ENCODE data around the gene TNS3.

TNS3 gene

DNA sequence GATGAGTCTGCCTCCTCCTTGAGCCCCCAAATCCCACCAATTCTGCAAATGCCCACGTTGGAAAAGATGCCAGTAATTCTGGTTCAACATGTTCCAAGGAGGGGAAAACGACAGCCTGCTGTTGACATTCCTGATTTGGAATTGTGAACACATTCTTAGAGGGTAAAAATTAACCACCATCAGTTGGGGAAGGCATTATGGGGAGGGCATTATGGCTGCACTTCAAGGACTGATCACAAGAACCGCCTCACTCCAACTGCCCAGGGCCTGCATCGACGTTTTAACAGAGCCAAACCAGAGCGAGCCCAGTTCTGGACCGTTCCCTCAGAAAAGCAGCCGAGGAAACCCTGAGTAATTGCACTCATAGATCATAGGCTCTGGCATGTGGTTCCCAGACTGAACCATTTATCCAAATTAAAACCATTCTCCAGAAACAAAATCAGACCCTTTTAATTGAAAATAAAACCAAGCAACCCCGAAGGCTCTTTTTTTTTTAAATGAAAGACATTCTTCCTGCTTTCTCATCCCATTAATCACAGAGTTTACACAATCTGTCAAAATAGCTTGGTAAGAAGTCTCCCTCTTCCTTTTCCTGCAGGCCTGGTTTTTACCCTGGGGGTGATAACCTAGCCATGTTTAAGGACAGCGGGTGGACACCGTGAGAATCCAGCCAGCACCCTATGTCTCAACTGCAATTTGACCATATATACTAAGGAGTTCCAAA is 8.0 kb downstream of the TNS3 start:
- DNase-seq (ENCODE audit: low read depth) = no peak
- TF ChIP-seq, protein P1, sequence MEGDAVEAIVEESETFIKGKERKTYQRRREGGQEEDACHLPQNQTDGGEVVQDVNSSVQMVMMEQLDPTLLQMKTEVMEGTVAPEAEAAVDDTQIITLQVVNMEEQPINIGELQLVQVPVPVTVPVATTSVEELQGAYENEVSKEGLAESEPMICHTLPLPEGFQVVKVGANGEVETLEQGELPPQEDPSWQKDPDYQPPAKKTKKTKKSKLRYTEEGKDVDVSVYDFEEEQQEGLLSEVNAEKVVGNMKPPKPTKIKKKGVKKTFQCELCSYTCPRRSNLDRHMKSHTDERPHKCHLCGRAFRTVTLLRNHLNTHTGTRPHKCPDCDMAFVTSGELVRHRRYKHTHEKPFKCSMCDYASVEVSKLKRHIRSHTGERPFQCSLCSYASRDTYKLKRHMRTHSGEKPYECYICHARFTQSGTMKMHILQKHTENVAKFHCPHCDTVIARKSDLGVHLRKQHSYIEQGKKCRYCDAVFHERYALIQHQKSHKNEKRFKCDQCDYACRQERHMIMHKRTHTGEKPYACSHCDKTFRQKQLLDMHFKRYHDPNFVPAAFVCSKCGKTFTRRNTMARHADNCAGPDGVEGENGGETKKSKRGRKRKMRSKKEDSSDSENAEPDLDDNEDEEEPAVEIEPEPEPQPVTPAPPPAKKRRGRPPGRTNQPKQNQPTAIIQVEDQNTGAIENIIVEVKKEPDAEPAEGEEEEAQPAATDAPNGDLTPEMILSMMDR (IDR thresholded peaks at IDR 0.05; ENCODE audit: low read depth, low read length, missing control alignments) = no peak
- H3K4me3 ChIP-seq (ENCODE audit: low read depth, low read length) = no peak overlapping the region

DNA sequence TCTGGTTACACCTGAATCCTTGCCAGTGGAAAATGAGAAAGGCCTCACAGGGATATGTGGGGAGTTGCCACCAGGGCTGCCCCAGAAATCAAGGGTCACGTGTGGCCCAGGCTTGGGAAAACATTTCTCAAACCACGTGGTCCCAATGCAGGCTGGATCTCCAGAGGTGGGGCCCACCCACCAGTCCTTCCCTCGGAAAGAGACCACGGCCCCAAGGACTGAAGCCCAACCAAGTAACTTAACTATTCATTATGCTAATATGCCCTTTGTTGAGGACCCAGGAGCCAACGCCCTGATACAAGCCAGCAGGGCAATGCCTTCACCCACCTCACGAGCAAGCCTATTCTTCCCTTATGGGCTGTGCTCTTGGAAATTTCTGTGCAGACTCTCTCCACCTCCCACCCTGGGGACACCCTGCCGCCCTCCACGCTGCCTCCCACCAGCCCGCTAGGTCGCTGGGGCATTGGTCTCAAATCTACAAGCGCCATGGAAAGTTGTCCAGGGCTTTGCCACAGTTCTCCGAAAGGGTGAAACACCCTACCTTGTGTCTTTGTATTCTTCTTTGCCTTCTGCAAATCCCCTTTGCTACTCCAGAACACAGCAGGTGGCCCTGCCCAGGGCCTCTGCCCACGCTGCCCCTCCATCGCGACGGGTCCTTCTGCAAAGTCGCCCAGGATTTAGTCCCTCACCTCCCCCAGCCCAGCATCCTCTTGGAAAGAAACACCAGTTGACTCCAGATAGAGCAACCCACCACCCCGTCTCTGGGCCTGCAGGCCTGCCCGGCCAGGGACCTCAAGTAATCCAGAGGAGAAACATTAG is 8.8 kb downstream of the TNS3 start:
- TF ChIP-seq, protein P1 (IDR thresholded peaks at IDR 0.05; ENCODE audit: low read depth, low read length, missing control alignments) = no peak
- no peak overlapping the region for H3K4me3 ChIP-seq (ENCODE audit: low read depth, low read length)
- no peak for DNase-seq (ENCODE audit: low read depth)

DNA sequence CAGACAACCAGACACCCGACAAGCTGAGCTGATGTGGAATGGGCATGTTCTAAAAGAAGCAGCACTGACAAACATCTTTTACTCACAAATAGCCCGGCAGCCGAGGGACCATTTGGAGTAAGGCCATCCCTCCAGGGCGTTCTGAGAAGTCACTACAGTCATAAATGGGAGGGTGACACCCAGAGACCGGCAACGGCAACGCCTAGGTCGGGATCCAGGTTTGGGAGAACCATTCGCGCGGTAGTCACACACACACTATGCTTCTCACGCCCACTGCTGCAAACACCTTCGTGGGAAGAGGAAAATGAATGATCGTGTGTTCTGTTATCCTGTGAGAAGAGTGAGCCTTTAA is 9.8 kb downstream of the TNS3 start:
- H3K4me3 ChIP-seq (ENCODE audit: low read depth, low read length) = no peak overlapping the region
- no peak for DNase-seq (ENCODE audit: low read depth)
- TF ChIP-seq, protein P1 (IDR thresholded peaks at IDR 0.05; ENCODE audit: low read depth, low read length, missing control alignments) = no peak

DNA sequence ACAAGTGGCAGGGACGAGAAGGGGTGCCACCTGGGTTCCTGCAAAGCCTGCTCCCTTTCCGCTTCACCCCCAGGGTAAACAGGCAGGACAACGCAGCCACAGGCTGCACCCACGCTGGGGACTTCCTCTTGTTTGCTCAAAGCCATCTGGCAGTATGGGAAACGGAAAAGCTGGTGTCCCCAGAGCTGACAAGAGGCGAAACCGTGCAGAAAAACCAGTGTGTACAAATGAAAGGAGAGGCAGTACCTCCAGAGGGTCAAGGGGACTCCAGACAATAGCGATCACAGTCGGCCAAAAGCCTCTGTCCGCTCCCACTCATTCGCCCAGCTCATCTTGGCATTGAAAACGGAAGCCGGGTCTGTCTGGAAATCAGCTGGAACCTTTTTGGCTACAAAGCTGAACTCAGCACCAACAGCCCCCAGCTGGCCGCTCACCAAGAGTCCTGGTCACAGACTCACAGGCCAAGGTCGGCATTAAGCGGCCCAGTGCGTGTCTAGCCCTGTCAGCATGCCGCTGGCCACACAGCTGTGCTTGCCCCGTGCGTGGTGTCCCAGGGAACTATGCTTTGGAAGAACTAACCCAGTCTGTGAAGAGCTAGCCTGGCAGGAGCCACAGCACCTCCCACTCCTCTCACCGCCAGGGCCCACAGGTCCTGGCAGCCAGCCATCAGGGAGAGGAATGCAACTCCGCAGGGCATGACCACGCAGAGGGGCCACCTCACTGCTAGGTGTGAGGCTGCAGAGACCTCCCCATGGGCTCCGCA is 10.4 kb downstream of the TNS3 start:
- no peak for DNase-seq (ENCODE audit: low read depth)
- TF ChIP-seq, protein P1 (IDR thresholded peaks at IDR 0.05; ENCODE audit: low read depth, low read length, missing control alignments) = no peak
- H3K4me3 ChIP-seq (ENCODE audit: low read depth, low read length) = no peak overlapping the region

DNA sequence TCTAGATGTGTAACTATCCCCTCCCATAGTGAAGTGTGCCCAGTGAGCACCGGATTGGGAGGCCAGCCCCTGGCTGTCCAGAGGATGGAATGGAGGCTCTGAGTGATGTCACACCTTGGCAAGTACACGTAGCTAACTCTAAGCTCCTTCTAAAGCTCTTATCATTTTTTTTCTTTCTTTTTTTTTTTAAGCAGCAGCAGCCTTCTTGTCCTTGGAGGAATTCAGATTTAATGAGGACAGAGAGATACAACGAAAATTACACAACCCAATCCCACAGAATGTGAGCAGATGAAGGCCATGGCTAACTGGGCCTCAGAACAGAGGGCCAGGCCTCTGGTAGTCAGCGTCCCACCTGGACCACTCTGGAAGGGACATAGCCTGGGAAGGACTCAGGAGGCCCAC is 11.3 kb downstream of the TNS3 start:
- H3K4me3 ChIP-seq (ENCODE audit: low read depth, low read length) = no peak overlapping the region
- TF ChIP-seq, protein P1 (IDR thresholded peaks at IDR 0.05; ENCODE audit: low read depth, low read length, missing control alignments) = no peak
- DNase-seq (ENCODE audit: low read depth) = no peak

DNA sequence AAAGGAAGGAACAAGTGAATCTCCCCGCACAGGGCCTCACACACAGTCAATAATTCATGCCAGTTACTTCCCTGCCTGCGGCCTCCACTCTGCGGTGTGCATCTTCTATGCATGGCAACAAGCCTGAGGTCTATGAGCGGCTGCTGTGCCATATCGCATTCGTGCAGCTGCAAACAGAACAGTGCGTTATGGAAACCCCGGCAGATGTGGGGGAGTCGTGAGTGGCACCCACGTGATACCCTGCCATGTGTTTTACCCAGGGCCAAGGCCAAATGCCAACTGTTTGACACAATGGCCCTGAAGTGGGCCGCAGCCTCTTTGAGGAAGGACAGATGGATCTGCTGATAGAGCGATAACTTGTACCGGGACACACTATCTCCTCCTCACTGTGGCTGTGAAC is 13.4 kb downstream of the TNS3 start:
- no peak for DNase-seq (ENCODE audit: low read depth)
- TF ChIP-seq, protein P1 (IDR thresholded peaks at IDR 0.05; ENCODE audit: low read depth, low read length, missing control alignments) = no peak
- no peak overlapping the region for H3K4me3 ChIP-seq (ENCODE audit: low read depth, low read length)
